MCF 10A (cell line): ENCODE measurements around the gene MPC1. TPM values are rescaled to one million over a fixed set of nuclear protein-coding genes. Genes with fewer than 3 reads are reported as not detected.
A peak's percentile ranks its signal among the peaks of the same experiment; 100 is the strongest.

Source experiments
- BruUV-seq: library from RNA; stranded (reverse); fragments of 400-500 nt; replicated peaks from 2 replicates; lab custom pipeline; 2021; lab: Mats Ljungman, UMichigan
- CTCF ChIA-PET: fragments of 300-600 bp; sonication (Branson Sonifier 250); formaldehyde crosslinking; extraction: SDS; loops from one replicate; lab custom pipeline; 2021; ENCODE audit warnings: antibody characterized with exemption, inconsistent platforms; lab: Yijun Ruan, JAX
- POLR2A ChIA-PET: fragments of 300-600, 350-650 bp; sonication (Branson Sonifier 250); formaldehyde crosslinking; extraction: SDS; loops from one replicate; lab custom pipeline; 2020; ENCODE audit warnings: antibody characterized with exemption, inconsistent platforms; lab: Yijun Ruan, JAX
- DNase-seq: peaks from one replicate; pipeline ENCODE4 v3.0.0-alpha.2; 2018; ENCODE audit not compliant: unreplicated experiment
- H3K27ac Mint-ChIP-seq: one replicate; pipeline ENCODE4 v1.8.0; 2022; ENCODE audit warnings: mild to moderate bottlenecking, low read depth, mixed read lengths; ENCODE audit not compliant: unreplicated experiment
- H3K27me3 Mint-ChIP-seq: one replicate; pipeline ENCODE4 v1.8.0; 2022; ENCODE audit warnings: mixed read lengths; ENCODE audit not compliant: insufficient read depth, unreplicated experiment
- H3K36me3 Mint-ChIP-seq: one replicate; pipeline ENCODE4 v1.8.0; 2022; ENCODE audit warnings: mild to moderate bottlenecking, moderate library complexity, mixed read lengths; ENCODE audit not compliant: insufficient read depth, unreplicated experiment
- H3K4me1 Mint-ChIP-seq: one replicate; pipeline ENCODE4 v1.8.0; 2022; ENCODE audit warnings: mixed read lengths; ENCODE audit not compliant: insufficient read depth, unreplicated experiment
- H3K4me3 Mint-ChIP-seq: one replicate; pipeline ENCODE4 v1.8.0; 2022; ENCODE audit warnings: mild to moderate bottlenecking, moderate library complexity, mixed read lengths; ENCODE audit not compliant: unreplicated experiment
- H3K9me3 Mint-ChIP-seq: one replicate; pipeline ENCODE4 v1.8.0; 2022; ENCODE audit warnings: mixed read lengths; ENCODE audit not compliant: unreplicated experiment
- CTCF ChIP-seq: fragments of 200-600 bp; IDR thresholded peaks from one replicate; pipeline ENCODE4 v1.8.0; 2022; ENCODE audit warnings: antibody characterized with exemption, mild to moderate bottlenecking; ENCODE audit not compliant: unreplicated experiment
- intact Hi-C: fragments of 100-400 bp; cut with micrococcal nuclease; formaldehyde crosslinking; loops from 2 replicates; pipeline ENCODE4 v1.14.1; 2022
- total RNA-seq: library from RNA; stranded (reverse); gene quantifications from 2 replicates; pipeline ENCODE4 v1.2.3, GENCODE V29; 2022

Gene MPC1
- total RNA-seq, 1 experiment from 2014 or later = 33.1 TPM

GRCh38 chr6:166341464-166341863 lies 41.3 kb downstream of the MPC1 start:
- Mint-ChIP-seq H3K9me3 (no peaks in the 10 kb centered on the region), H3K4me3 (peak overlapping the region; percentile 87), H3K27me3 (no peaks in the 10 kb centered on the region), H3K27ac (peak overlapping the region; percentile 89), H3K4me1 (peaks cover 6% of the 10 kb centered on the region), H3K36me3 (no peaks in the 10 kb centered on the region)
- no TSS peak for BruUV-seq
- no peak for TF ChIP-seq CTCF
- ChIA-PET CTCF (interaction anchor here (0.6 to 0.7 kb wide), 2 partner anchors 13 to 179 kb away, joined by 3 to 4 read pairs; no protein-coding TSS in a partner anchor), POLR2A (interaction anchor here (0.6 to 4.5 kb wide), 9 partner anchors 14 to 550 kb away, joined by 3 to 37 read pairs (median 5); no protein-coding TSS in a partner anchor)
- intact Hi-C loops = no loop called here
- DNase-seq = no peak

GRCh38 chr6:166338854-166339253 lies 43.9 kb downstream of the MPC1 start:
- BruUV-seq = no TSS peak
- Mint-ChIP-seq H3K4me3 (no peak overlapping the region), H3K36me3 (no peaks in the 10 kb centered on the region), H3K4me1 (peaks cover 13% of the 10 kb centered on the region), H3K9me3 (no peaks in the 10 kb centered on the region), H3K27me3 (no peaks in the 10 kb centered on the region), H3K27ac (no peak overlapping the region)
- intact Hi-C loops = no loop called here
- no peak for TF ChIP-seq CTCF
- ChIA-PET POLR2A (no interaction called here), CTCF (no interaction called here)
- DNase-seq = no peak

GRCh38 chr6:166336847-166337246 lies 45.9 kb downstream of the MPC1 start:
- Mint-ChIP-seq H3K9me3 (no peaks in the 10 kb centered on the region), H3K4me1 (peaks cover 20% of the 10 kb centered on the region), H3K4me3 (no peak overlapping the region), H3K36me3 (peaks cover 12% of the 10 kb centered on the region), H3K27me3 (no peaks in the 10 kb centered on the region), H3K27ac (peak overlapping the region; percentile 47)
- no TSS peak for BruUV-seq
- intact Hi-C loops = no loop called here
- POLR2A ChIA-PET = interaction anchor here (0.8 kb wide), 1 partner anchor 24 kb away, joined by 3 read pairs; no protein-coding TSS in a partner anchor
- CTCF ChIA-PET = interaction anchor here (0.9 kb wide), 1 partner anchor 17 kb away, joined by 4 read pairs; no protein-coding TSS in a partner anchor
- no peak for DNase-seq
- TF ChIP-seq CTCF = no peak

GRCh38 chr6:166335378-166336302 lies 47.1 kb downstream of the MPC1 start:
- TF ChIP-seq CTCF = no peak
- Mint-ChIP-seq H3K4me1 (peaks cover 20% of the 10 kb centered on the region), H3K36me3 (peaks cover 12% of the 10 kb centered on the region), H3K4me3 (no peak overlapping the region), H3K27me3 (no peaks in the 10 kb centered on the region), H3K9me3 (no peaks in the 10 kb centered on the region), H3K27ac (no peak overlapping the region)
- intact Hi-C loops = no loop called here
- CTCF ChIA-PET = interaction anchor here (0.6 to 1.1 kb wide), 6 partner anchors 16 to 898 kb away, joined by 3 to 4 read pairs (median 4); no protein-coding TSS in a partner anchor
- POLR2A ChIA-PET = no interaction called here
- BruUV-seq = no TSS peak
- DNase-seq = no peak
